ENCODE results near the gene CHADL. TPM values are rescaled to one million over a fixed set of nuclear protein-coding genes. Genes with fewer than 3 reads are reported as not detected.

The CHADL gene
- total RNA-seq, 1 donor from 2014 or later, result 0.43 TPM

- TF ChIP-seq CTCF (IDR thresholded peaks at IDR 0.05), result no peak
- Mint-ChIP-seq H3K9me3 (ENCODE audit: unreplicated experiment) (no peaks in the 10 kb centered on the region), H3K4me1 (ENCODE audit: unreplicated experiment) (no peaks in the 10 kb centered on the region), H3K27me3 (ENCODE audit: unreplicated experiment) (no peaks in the 10 kb centered on the region), H3K4me3 (ENCODE audit: unreplicated experiment) (no peak overlapping the region), H3K36me3 (ENCODE audit: unreplicated experiment) (peaks cover 28% of the 10 kb centered on the region), H3K27ac (ENCODE audit: unreplicated experiment) (no peak overlapping the region)
- DNase-seq (ENCODE audit: extremely low spot score, unreplicated experiment), result no peak
These were observed 34.1 kb upstream of the CHADL start for GRCh38 chr22:41274856-41275255.

- Mint-ChIP-seq H3K9me3 (ENCODE audit: unreplicated experiment) (no peaks in the 10 kb centered on the region), H3K36me3 (ENCODE audit: unreplicated experiment) (peaks cover 23% of the 10 kb centered on the region), H3K27me3 (ENCODE audit: unreplicated experiment) (no peaks in the 10 kb centered on the region), H3K4me3 (ENCODE audit: unreplicated experiment) (no peak overlapping the region), H3K4me1 (ENCODE audit: unreplicated experiment) (no peaks in the 10 kb centered on the region), H3K27ac (ENCODE audit: unreplicated experiment) (no peak overlapping the region)
- no peak for TF ChIP-seq CTCF (IDR thresholded peaks at IDR 0.05)
- no peak for DNase-seq (ENCODE audit: extremely low spot score, unreplicated experiment)
These were observed 32.4 kb upstream of the CHADL start for GRCh38 chr22:41273128-41273527.

GRCh38 chr22:41271787-41272186, 31.1 kb upstream of the CHADL start:
- Mint-ChIP-seq H3K36me3 (ENCODE audit: unreplicated experiment) (peaks cover 22% of the 10 kb centered on the region), H3K4me1 (ENCODE audit: unreplicated experiment) (no peaks in the 10 kb centered on the region), H3K27ac (ENCODE audit: unreplicated experiment) (no peak overlapping the region), H3K4me3 (ENCODE audit: unreplicated experiment) (no peak overlapping the region), H3K27me3 (ENCODE audit: unreplicated experiment) (no peaks in the 10 kb centered on the region), H3K9me3 (ENCODE audit: unreplicated experiment) (no peaks in the 10 kb centered on the region)
- no peak for TF ChIP-seq CTCF (IDR thresholded peaks at IDR 0.05)
- no peak for DNase-seq (ENCODE audit: extremely low spot score, unreplicated experiment)

GRCh38 chr22:41267958-41268357, 27.2 kb upstream of the CHADL start:
- DNase-seq (ENCODE audit: extremely low spot score, unreplicated experiment), result no peak
- peaks cover 14% of the 10 kb centered on the region for H3K36me3 Mint-ChIP-seq (ENCODE audit: unreplicated experiment)
- H3K27me3 Mint-ChIP-seq (ENCODE audit: unreplicated experiment), result no peaks in the 10 kb centered on the region
- peaks cover 4% of the 10 kb centered on the region for H3K4me1 Mint-ChIP-seq (ENCODE audit: unreplicated experiment)
- TF ChIP-seq CTCF (IDR thresholded peaks at IDR 0.05), result no peak
- H3K4me3 Mint-ChIP-seq (ENCODE audit: unreplicated experiment), result no peak overlapping the region
- H3K27ac Mint-ChIP-seq (ENCODE audit: unreplicated experiment), result no peak overlapping the region
- no peaks in the 10 kb centered on the region for H3K9me3 Mint-ChIP-seq (ENCODE audit: unreplicated experiment)

GRCh38 chr22:41264408-41264941, 23.7 kb upstream of the CHADL start:
- Mint-ChIP-seq H3K4me3 (ENCODE audit: unreplicated experiment) (no peak overlapping the region), H3K27me3 (ENCODE audit: unreplicated experiment) (no peaks in the 10 kb centered on the region), H3K36me3 (ENCODE audit: unreplicated experiment) (peaks cover 18% of the 10 kb centered on the region), H3K4me1 (ENCODE audit: unreplicated experiment) (peaks cover 4% of the 10 kb centered on the region), H3K27ac (ENCODE audit: unreplicated experiment) (no peak overlapping the region), H3K9me3 (ENCODE audit: unreplicated experiment) (no peaks in the 10 kb centered on the region)
- no peak for DNase-seq (ENCODE audit: extremely low spot score, unreplicated experiment)
- TF ChIP-seq CTCF (IDR thresholded peaks at IDR 0.05), result no peak
